DMS53 (cell line): ENCODE data around the gene IQCE.

Experiments used
- DNase-seq: peaks from one replicate; lab custom pipeline; 2025; lab: John Stamatoyannopoulos, UW

Gene IQCE

GRCh38 chr7:2635148-2635668 lies 76.4 kb downstream of the IQCE start:
- no peak for DNase-seq

- no peak for DNase-seq
Measured at GRCh38 chr7:2635810-2636701, 77.3 kb downstream of the IQCE start.

- no peak for DNase-seq
Measured at GRCh38 chr7:2637066-2637471, 78.3 kb downstream of the IQCE start.

- DNase-seq: no peak
Measured at GRCh38 chr7:2637505-2638223, 78.9 kb downstream of the IQCE start.

DNA sequence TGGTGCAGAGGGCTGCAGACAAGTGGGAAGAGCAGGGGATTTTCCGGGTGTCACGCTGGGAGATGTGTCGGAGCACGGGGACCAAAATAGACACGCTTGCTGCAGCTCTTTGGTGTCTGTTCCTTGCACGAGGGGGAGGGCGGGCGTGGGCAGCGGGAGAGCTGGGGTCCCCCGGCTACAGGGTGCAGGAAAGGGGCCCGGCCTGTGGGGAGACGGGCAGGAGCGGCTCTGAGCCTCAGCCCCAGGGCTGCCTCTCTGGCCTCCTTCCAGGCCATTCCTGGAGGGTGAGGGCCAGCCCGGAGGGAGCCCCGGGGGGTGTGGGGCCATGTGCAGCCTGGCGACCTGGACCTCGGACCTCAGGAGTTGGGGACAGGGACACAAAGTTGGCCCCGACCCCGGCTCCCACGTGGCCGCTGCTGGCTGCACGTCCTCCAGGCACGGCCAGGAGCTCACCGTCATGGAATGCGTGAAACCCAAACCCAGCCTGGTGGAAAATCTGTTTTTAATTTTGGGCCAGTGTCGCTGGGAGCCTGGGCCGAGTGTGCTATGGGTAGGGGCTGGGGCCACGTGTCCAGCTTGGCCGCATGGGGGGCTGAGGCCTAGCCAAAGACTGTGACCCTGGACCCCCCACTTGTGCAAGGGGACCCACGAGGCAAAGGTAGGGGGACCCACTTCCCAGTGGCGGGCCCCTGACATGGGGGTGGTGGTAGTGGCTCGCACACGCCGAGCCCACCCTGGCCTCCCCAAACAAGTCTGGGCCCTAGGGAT lies 79.6 kb downstream of the IQCE start:
- no peak for DNase-seq

DNA sequence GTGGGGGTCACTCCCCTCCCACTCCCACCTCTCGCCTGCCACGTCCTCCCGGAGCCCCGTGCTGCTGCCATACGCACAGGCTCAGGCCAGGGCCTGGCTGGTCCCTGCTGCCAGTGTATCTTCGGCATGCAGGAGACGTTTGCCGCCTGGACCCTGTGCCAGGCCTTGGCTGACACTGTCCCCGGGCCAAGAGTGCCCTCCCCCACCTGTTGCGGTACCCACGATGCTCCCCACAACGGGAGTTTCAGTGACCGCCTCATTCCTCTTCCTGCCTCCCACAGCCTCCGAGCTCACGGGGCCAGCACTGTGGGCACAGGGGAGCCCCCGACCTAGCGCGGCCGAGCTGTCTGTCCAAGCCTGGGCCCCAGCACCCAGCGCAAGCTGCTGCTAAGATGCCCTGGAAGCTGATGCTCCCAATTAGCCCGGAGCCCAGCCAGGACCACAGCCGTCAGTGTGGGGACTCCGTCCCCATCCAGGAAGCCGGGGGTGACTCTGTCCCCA lies 80.5 kb downstream of the IQCE start:
- DNase-seq: no peak

DNA sequence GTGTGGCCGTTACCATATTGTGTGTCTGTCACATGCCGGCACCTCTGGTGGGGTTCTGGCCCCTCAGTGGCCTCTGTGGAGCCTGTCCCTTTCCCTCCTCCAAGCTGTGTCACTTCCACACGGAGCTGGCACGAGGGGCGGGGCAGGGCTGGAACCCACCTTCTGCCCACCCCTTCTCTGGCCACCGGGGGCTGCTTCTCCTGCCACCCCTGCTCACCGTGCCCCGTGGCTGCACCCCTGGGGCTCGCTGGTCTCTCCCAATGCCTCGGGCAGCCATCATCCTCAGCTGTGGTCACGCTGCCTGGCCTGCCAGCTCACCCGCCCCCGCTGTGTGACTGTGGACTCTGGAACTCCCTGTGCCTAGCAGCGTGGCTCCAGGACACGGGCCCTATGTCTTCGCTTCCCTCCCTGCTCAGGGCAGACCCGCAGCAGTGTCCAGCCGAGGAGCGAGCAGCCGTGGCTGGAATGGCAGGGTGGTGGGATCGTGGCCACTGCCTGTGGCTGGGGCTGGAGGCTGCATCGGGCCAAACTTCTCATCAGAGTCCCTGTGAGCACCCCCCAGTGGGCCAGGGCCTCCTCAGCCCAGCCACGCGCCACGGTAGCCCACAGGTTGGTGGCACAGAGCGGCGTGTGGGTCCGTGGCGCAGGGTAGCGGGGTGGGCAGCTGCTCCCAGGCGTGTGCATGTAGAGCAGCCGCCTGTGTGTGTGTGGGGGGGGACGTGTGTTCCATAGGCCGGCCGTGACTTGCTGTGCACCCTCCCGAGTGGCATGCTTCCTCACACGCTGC lies 81.1 kb downstream of the IQCE start:
- no peak for DNase-seq

GRCh38 chr7:2640482-2640830 lies 81.7 kb downstream of the IQCE start:
- no peak for DNase-seq

DNA sequence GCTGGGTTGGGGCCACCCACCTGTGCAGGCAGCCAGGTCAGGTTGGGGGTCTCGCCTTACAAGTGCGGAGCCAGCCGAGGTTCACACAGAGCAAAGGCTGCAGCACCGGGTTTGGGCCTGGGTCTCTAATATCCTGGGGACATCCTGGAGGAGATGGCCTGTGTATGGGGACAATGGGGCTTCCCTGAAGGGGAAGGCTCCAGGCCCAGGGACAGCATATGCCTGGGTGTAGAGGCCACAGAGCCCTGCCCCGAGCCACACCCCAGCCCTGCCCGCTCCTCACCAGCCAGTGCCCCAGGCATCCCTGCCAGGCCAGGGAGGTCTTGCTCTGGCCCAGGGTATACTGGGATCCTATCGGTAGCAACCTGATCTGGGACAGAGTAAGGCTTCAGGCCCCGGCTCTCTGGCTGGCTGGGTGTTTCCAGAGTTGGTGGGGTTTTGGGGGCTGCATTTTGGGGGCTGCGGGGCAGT lies 82.1 kb downstream of the IQCE start:
- DNase-seq: no peak

DNA sequence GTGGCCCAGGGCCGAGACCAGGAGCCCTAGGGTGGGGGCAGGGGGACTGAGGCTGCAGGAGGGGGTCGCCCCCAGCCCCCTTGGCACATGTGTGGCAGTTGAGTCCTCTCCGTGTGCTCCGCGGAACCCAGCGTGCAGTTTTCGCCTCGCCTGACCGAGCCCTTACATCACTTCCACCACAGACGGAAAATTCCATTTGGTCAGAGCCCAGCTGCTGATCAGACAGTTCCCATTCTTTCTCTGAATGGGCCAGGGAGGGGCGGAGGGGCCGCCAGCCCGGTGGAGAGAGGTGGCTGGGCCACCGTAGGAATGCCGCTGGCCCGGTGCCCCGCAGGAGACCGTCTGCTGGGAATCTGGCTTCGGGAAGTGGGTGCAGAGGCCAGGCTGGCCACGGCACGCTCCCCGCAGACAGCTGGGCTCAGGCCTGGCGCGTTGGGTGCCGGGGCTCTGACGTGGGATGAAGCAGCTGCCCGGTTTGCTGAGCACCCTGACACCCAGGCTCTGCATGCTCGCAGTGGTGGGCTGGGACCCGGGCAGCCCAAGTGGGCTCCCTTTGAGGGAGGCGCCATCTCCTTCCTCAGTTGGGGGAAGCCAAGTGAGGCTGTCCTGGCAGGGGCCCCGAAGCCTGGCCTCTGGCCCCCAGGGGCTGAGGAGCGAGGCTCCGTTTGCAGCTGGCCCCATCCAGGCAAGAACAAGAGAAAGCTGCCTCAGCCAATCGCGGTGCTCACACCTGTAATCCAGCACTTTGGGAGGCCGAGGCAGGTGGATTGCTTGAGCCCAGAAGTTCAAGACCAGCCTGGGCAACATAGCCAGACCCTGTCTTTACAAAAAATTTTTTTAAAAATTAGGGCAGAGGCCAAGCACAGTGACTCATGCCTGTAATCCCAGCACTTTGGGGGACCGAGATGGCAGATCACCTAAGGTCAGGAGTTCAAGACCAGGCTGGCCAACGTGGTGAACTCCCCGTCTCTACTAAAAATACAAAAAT lies 82.9 kb downstream of the IQCE start:
- no peak for DNase-seq

GRCh38 chr7:2643386-2644219 lies 84.8 kb downstream of the IQCE start:
- DNase-seq: peak; percentile 46

- no peak for DNase-seq
Measured at GRCh38 chr7:2644220-2644561, 85.4 kb downstream of the IQCE start.

- no peak for DNase-seq
Measured at GRCh38 chr7:2644562-2645273, 85.9 kb downstream of the IQCE start.

- no peak for DNase-seq
Measured at GRCh38 chr7:2645274-2645868, 86.6 kb downstream of the IQCE start.

GRCh38 chr7:2646336-2646679 lies 87.5 kb downstream of the IQCE start:
- no peak for DNase-seq

DNA sequence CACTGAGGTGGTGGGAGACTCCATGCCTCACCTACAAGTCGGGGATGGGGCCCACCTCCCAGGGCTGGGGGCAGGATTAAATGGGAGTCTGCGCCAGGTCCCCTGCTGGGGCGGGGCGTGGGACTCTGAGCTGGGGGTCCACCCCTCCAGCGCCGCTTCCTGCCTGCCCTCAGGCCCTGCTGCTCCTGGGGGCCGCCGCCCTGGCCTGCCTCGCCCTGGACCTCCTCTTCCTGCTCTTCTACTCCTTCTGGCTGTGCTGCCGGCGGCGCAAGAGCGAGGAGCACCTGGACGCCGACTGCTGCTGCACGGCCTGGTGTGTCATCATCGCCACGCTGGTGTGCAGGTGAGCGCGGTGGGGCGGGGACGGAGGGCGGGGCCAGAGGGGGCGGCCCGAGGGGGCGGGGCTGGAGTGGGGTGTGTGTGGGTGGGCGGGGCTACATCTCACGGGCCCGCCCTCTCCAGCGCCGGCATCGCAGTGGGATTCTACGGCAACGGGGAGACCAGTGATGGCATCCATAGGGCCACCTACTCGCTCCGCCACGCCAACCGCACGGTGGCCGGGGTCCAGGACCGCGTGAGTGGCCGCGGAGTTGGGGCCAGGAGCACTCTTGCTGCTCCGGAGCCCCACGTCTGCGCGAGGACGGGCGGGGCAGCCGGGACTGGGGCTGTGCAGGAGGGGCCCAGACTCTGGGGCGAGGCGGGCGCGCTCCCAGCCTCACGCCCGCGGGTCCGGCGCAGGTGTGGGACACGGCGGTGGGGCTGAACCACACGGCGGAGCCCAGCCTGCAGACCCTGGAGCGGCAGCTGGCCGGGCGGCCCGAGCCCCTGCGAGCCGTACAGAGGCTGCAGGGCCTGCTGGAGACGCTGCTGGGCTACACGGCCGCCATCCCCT lies 88.1 kb downstream of the IQCE start:
- no peak for DNase-seq

- no peak for DNase-seq
Measured at GRCh38 chr7:2647594-2648172, 88.9 kb downstream of the IQCE start.
